Esophagus squamous epithelium (tissue), 5 donors: Measurements from ENCODE around the gene LGMN. TPM values are rescaled to one million over a fixed set of nuclear protein-coding genes. Genes with fewer than 3 reads are reported as not detected.

Source experiments
- DNase-seq: peaks from one replicate; lab custom pipeline; 2025; lab: John Stamatoyannopoulos, UW
- H3K27ac ChIP-seq, 4 donors: fragments of 200-600 bp; sonication (generic); one replicate each; pipeline ENCODE4 v1.5.1; 2016 to 2019; ENCODE audit warnings: mild to moderate bottlenecking in 1 of 4
- H3K27me3 ChIP-seq, 4 donors: fragments of 200-600 bp; sonication (generic); 1 replicate in 3 of 4; 2 replicates in 1 of 4; pipeline versions ENCODE4 v1.5.1 to v1.6.0; 2017 to 2021; ENCODE audit warnings: antibody characterized with exemption in 1 of 4
- H3K36me3 ChIP-seq, 3 donors: fragments of 200-600 bp; sonication (generic); one replicate each; pipeline ENCODE4 v1.5.1; 2016 to 2019
- H3K4me1 ChIP-seq, 3 donors: fragments of 200-600 bp; sonication (generic); one replicate each; pipeline ENCODE4 v1.5.1; 2017 to 2019
- H3K4me3 ChIP-seq, 4 donors: fragments of 200-600 bp; sonication (generic); 1 replicate in 3 of 4; 2 replicates in 1 of 4; pipeline ENCODE4 v1.5.1; 2016 to 2019; ENCODE audit warnings: mild to moderate bottlenecking in 2 of 4, moderate library complexity in 1 of 4
- H3K9me3 ChIP-seq, 3 donors: fragments of 200-600 bp; sonication (generic); one replicate each; pipeline ENCODE4 v1.5.1; 2016 to 2019
- CTCF ChIP-seq, 6 experiments: fragments of 450-650 bp in 4 of 6; fragments of 200-600 bp in 2 of 6; sonication (generic) in 2 of 6; IDR thresholded peaks; one replicate each; pipeline ENCODE4 v1.5.1; 2016 to 2019; ENCODE audit warnings: antibody characterized with exemption in 6 of 6, mild to moderate bottlenecking in 4 of 6, moderate library complexity in 4 of 6
- POLR2A ChIP-seq, 4 donors: fragments of 450-650 bp; IDR thresholded peaks; one replicate each; pipeline ENCODE4 v1.6.1; 2017; ENCODE audit warnings: antibody characterized with exemption in 4 of 4, mild to moderate bottlenecking in 4 of 4, moderate library complexity in 3 of 4
- WGBS, 2 donors: methylation state at CpG; one replicate each; pipeline ENCODE4 v1.1.5; 2018; 5-methylcytosine and 5-hydroxymethylcytosine counted together
- intact Hi-C: fragments of 100-400 bp; cut with DNase I; formaldehyde crosslinking; loops from one replicate; pipeline ENCODE4 v1.15.0; 2022
- total RNA-seq, 4 donors: library from RNA; depleted of rRNA; stranded (reverse); fragments of >200 nt; gene quantifications; one replicate each; pipeline ENCODE4 v1.1.0, GENCODE V29; 2016
- donor health status: DM: yes; HTN: yes; CAD: no.

Gene LGMN
- total RNA-seq, 4 donors from 2014 or later = 42.6 to 107 (median 70.8) TPM

DNA sequence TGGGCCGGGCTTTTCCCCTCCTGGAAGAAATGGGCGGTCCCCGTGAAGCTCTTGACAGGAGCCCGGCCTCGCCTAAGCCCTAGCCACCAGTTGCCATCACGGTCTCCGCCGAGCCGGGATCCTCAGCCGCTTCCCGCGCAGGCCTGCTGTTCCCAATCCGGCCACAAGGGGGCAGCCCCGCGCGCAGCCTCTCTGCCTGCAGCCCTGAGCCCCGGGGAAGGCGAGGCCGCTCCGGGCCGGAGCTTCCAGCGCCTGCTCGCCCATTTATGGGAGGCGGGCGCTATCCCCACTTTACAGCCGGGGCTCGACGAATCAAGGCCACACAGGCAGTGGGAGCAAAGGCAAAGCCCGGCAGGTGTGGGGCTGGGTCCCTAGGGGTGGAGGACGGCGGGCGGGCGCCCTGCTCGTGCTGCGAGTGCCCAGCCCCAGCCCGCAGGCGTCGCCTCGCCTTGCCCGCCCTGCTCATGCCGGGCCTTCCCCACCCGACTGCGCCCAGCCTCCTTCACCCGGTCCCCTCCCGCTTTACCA lies 61.5 kb downstream of the LGMN start:
- no peak for DNase-seq
- H3K36me3 ChIP-seq = peaks cover 0 to 49% (median 4%) of the 10 kb centered on the region in 3 donors
- H3K4me3 ChIP-seq = peak overlapping the region; percentile 11 to 62 (median 39)
- 27% methylated on average over 18 of the region's 45 CpGs; no CpG with 5 or more reads in 1 of the 2 donors for WGBS, 2 donors
- H3K9me3 ChIP-seq = no peaks in the 10 kb centered on the region
- peaks cover 0 to 15% (median 0%) of the 10 kb centered on the region in 4 donors for H3K27me3 ChIP-seq
- no peak for TF ChIP-seq POLR2A (IDR thresholded peaks at IDR 0.05)
- peak; percentile 88 to 98 (median 96) for TF ChIP-seq CTCF (IDR thresholded peaks at IDR 0.05)
- intact Hi-C loops = loop anchor here (10.0 kb wide), 1 partner anchor 98 kb away; no protein-coding TSS in a partner anchor
- peaks cover 14 to 23% (median 16%) of the 10 kb centered on the region in 3 donors for H3K4me1 ChIP-seq
- peak overlapping the region in 1 of 4 donors; percentile 5 for H3K27ac ChIP-seq

GRCh38 chr14:92686411-92686899 lies 62.0 kb downstream of the LGMN start:
- H3K27me3 ChIP-seq = peaks cover 0 to 15% (median 0%) of the 10 kb centered on the region in 4 donors
- H3K27ac ChIP-seq = peak overlapping the region in 1 of 4 donors; percentile 5
- no peak for DNase-seq
- intact Hi-C loops = loop anchor here (10.0 kb wide), 1 partner anchor 98 kb away; no protein-coding TSS in a partner anchor
- H3K4me1 ChIP-seq = peaks cover 14 to 24% (median 16%) of the 10 kb centered on the region in 3 donors
- WGBS, 2 donors = 61 to 93% methylated on average over 3 of the region's 9 CpGs
- TF ChIP-seq CTCF (IDR thresholded peaks at IDR 0.05) (no peak), POLR2A (IDR thresholded peaks at IDR 0.05) (no peak)
- peak overlapping the region in 1 of 4 donors; percentile 62 for H3K4me3 ChIP-seq
- peaks cover 0 to 51% (median 4%) of the 10 kb centered on the region in 3 donors for H3K36me3 ChIP-seq
- H3K9me3 ChIP-seq = no peaks in the 10 kb centered on the region

- 90 to 94% methylated on average over 2 of the region's 4 CpGs for whole genome bisulfite sequencing, 2 donors
- no peak for DNase-seq
- intact Hi-C loops = loop anchor here (10.0 kb wide), 1 partner anchor 99 kb away; no protein-coding TSS in a partner anchor
- Histone ChIP-seq H3K4me1 (peaks cover 14 to 30% (median 16%) of the 10 kb centered on the region in 3 donors), H3K27me3 (peaks cover 0 to 15% (median 0%) of the 10 kb centered on the region in 4 donors), H3K36me3 (peaks cover 0 to 51% (median 4%) of the 10 kb centered on the region in 3 donors), H3K4me3 (no peak overlapping the region), H3K27ac (no peak overlapping the region), H3K9me3 (no peaks in the 10 kb centered on the region)
- no peak for TF ChIP-seq CTCF (IDR thresholded peaks at IDR 0.05)
- no peak for TF ChIP-seq POLR2A (IDR thresholded peaks at IDR 0.05)
Measured at GRCh38 chr14:92685784-92686355, 62.6 kb downstream of the LGMN start.

- Histone ChIP-seq H3K4me1 (peaks cover 14 to 32% (median 16%) of the 10 kb centered on the region in 3 donors), H3K36me3 (peaks cover 0 to 51% (median 4%) of the 10 kb centered on the region in 3 donors), H3K9me3 (no peaks in the 10 kb centered on the region), H3K27me3 (peaks cover 0 to 15% (median 0%) of the 10 kb centered on the region in 4 donors), H3K27ac (no peak overlapping the region), H3K4me3 (no peak overlapping the region)
- no peak for DNase-seq
- WGBS, 2 donors = 93 to 100% methylated on average over 3 to 8 of the region's 21 CpGs
- no peak for TF ChIP-seq POLR2A (IDR thresholded peaks at IDR 0.05)
- intact Hi-C loops = loop anchor here (10.0 kb wide), 1 partner anchor 100 kb away; no protein-coding TSS in a partner anchor
Measured at GRCh38 chr14:92684801-92685560, 63.4 kb downstream of the LGMN start.

DNA sequence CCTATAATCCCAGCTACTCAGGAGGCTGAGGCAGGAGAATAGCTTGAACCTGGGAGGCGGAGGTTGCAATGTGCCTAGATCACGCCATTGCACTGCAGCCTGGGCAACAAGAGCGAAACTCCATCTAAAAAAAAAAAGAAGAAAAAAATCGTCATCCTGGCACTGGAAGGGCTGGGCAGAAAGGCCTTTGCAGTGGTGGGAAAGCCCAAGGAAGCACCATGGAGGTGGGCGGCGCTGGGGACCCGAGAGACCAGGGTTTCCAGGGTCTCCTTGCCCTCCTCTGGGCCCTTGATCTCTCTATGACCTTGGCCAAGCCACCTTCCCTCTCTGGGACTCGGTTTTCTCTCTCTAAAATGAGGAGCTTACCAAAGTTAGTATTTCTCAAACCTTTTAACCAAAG lies 65.4 kb downstream of the LGMN start:
- no peak overlapping the region for H3K4me3 ChIP-seq
- no peak for DNase-seq
- peaks cover 0 to 11% (median 0%) of the 10 kb centered on the region in 4 donors for H3K27me3 ChIP-seq
- TF ChIP-seq POLR2A (IDR thresholded peaks at IDR 0.05) (no peak), CTCF (IDR thresholded peaks at IDR 0.05) (no peak)
- intact Hi-C loops = loop anchor here (10.0 kb wide), 1 partner anchor 102 kb away; no protein-coding TSS in a partner anchor
- H3K9me3 ChIP-seq = no peaks in the 10 kb centered on the region
- peaks cover 3 to 57% (median 4%) of the 10 kb centered on the region in 3 donors for H3K36me3 ChIP-seq
- no peak overlapping the region for H3K27ac ChIP-seq
- WGBS, 2 donors = 84 to 92% methylated on average over 8 of the region's 8 CpGs
- H3K4me1 ChIP-seq = peaks cover 12 to 28% (median 13%) of the 10 kb centered on the region in 3 donors
